Sigmoid colon (tissue), 7 donors: ENCODE results near the gene GRB7. TPM values are rescaled to one million over a fixed set of nuclear protein-coding genes. Genes with fewer than 3 reads are reported as not detected.
"Not testable (repeated sequence)": the region's sequence is repeated elsewhere in the genome, so short reads cannot be mapped to it uniquely, and the experiment has no call there.

ENCODE experiments used
- DNase-seq: peaks from one replicate; pipeline ENCODE4 v3.0.0-alpha.2; 2019
- H3K27ac ChIP-seq, 4 donors: fragments of 200-600 bp; sonication (generic); one replicate each; pipeline ENCODE4 v1.5.1; 2016 to 2019; ENCODE audit warnings: mild to moderate bottlenecking in 1 of 4
- H3K27me3 ChIP-seq, 3 donors: fragments of 200-600 bp; sonication (generic); one replicate each; pipeline ENCODE4 v1.5.1; 2019; ENCODE audit warnings: mild to moderate bottlenecking in 1 of 3
- H3K36me3 ChIP-seq, 4 donors: fragments of 200-600 bp; sonication (generic); one replicate each; pipeline ENCODE4 v1.5.1; 2016 to 2019
- H3K4me1 ChIP-seq, 4 donors: fragments of 200-600 bp; sonication (generic); one replicate each; pipeline ENCODE4 v1.5.1; 2017 to 2019
- H3K4me3 ChIP-seq, 4 donors: fragments of 200-600 bp; sonication (generic); one replicate each; pipeline ENCODE4 v1.5.1; 2017 to 2019; ENCODE audit warnings: mild to moderate bottlenecking in 2 of 4, moderate library complexity in 1 of 4
- H3K9me3 ChIP-seq, 4 donors: fragments of 200-600 bp in 3 of 4; sonication (generic) in 3 of 4; one replicate each; pipeline versions ENCODE4 v1.5.1 to v1.6.1; 2013 to 2019
- EP300 ChIP-seq, 4 donors: sonication (generic); formaldehyde crosslinking; IDR thresholded peaks; one replicate each; pipeline ENCODE4 v1.6.1; 2017; ENCODE audit warnings: antibody characterized with exemption in 4 of 4
- POLR2A ChIP-seq, 2 donors: fragments of 450-650 bp; IDR thresholded peaks; one replicate each; pipeline ENCODE4 v1.6.1; 2016; ENCODE audit warnings: antibody characterized with exemption in 2 of 2, mild to moderate bottlenecking in 2 of 2, moderate library complexity in 2 of 2
- POLR2AphosphoS5 ChIP-seq, 4 donors: sonication (generic); formaldehyde crosslinking; IDR thresholded peaks; one replicate each; pipeline ENCODE4 v1.6.1; 2017; ENCODE audit warnings: antibody characterized with exemption in 4 of 4
- WGBS, 2 donors: extraction: QIAGEN DNeasy Blood & Tissue Kit; methylation state at CpG; one replicate each; pipeline ENCODE4 v1.1.7; 2013; 5-methylcytosine and 5-hydroxymethylcytosine counted together
- intact Hi-C: fragments of 100-400 bp; cut with DNase I; formaldehyde crosslinking; loops from one replicate; pipeline ENCODE4 v1.15.1; 2023
- polyA plus RNA-seq, 3 donors: library from polyadenylated mRNA; stranded (reverse); fragments of 200-250 nt; gene quantifications; one replicate each; pipeline ENCODE4 v1.2.3, GENCODE V29; 2013
- total RNA-seq, 4 donors: library from RNA; depleted of rRNA; stranded (reverse); fragments of >200 nt; gene quantifications; one replicate each; pipeline ENCODE4 v1.1.0, GENCODE V29; 2016
- TF ChIP-seq, protein P1 (sequence below), 4 experiments: fragments of 450-650 bp in 3 of 4; fragments of 200-600 bp in 1 of 4; IDR thresholded peaks; one replicate each; pipeline ENCODE4 v1.5.1; 2016 to 2019; ENCODE audit warnings: antibody characterized with exemption in 4 of 4, mild to moderate bottlenecking in 3 of 4, moderate library complexity in 2 of 4
- donor health status: healthy with polysubstance abuse.
- donor health status: Bipolar disorder and iron deficiency.
- donor health status: healthy.

The GRB7 gene
- total and polyA plus RNA-seq, 7 donors, result under 0.01 to 17.9 (median 13.2) TPM; not detected in 3

DNA sequence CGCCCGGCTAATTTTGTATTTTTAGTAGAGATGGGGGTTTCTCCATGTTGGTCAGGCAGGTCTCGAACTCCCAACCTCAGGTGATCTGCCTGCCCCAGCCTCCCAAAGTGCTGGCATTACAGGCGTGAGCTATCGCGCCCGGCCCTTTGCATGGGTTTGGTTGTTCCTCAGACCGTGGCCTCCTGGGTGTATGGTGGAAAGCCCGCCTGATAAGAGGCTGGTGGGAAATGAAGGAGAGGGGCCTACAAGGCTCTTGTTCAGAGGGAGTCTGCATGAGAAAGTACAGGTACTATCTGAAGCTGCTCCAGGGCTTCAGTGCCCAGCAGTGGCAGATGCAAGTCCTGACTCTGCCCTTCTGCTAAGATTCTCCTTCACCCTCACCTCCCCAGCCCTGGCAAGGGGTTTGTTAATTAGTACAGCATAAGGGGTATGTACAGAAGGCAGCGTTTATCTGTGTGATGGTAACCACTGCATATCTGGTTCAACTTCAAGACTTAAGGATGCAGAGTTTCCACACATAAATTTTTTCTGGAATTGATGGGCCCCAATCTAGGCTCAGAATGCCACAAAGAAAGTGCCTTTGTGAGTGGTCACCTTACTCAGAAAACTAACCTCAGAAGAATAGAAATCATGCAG lies 24.2 kb downstream of the GRB7 start:
- Histone ChIP-seq H3K4me1 (no peaks in the 10 kb centered on the region), H3K27ac (no peak overlapping the region), H3K27me3 (peaks cover 0 to 24% (median 8%) of the 10 kb centered on the region in 3 donors), H3K36me3 (no peaks in the 10 kb centered on the region), H3K9me3 (no peaks in the 10 kb centered on the region), H3K4me3 (no peak overlapping the region)
- TF ChIP-seq EP300 (IDR thresholded peaks at IDR 0.05) (no peak), POLR2AphosphoS5 (IDR thresholded peaks at IDR 0.05) (no peak), POLR2A (IDR thresholded peaks at IDR 0.05) (no peak)
- TF ChIP-seq, protein P1, sequence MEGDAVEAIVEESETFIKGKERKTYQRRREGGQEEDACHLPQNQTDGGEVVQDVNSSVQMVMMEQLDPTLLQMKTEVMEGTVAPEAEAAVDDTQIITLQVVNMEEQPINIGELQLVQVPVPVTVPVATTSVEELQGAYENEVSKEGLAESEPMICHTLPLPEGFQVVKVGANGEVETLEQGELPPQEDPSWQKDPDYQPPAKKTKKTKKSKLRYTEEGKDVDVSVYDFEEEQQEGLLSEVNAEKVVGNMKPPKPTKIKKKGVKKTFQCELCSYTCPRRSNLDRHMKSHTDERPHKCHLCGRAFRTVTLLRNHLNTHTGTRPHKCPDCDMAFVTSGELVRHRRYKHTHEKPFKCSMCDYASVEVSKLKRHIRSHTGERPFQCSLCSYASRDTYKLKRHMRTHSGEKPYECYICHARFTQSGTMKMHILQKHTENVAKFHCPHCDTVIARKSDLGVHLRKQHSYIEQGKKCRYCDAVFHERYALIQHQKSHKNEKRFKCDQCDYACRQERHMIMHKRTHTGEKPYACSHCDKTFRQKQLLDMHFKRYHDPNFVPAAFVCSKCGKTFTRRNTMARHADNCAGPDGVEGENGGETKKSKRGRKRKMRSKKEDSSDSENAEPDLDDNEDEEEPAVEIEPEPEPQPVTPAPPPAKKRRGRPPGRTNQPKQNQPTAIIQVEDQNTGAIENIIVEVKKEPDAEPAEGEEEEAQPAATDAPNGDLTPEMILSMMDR (IDR thresholded peaks at IDR 0.05), result no peak
- WGBS, 2 donors, result 94% methylated on average over 10 of the region's 10 CpGs
- DNase-seq, result no peak
- intact Hi-C loops, result no loop called here

GRCh38 chr17:39763051-39763820 lies 25.5 kb downstream of the GRB7 start:
- 73 to 85% methylated on average over 5 of the region's 5 CpGs for WGBS, 2 donors
- no peaks in the 10 kb centered on the region for H3K36me3 ChIP-seq
- no peak overlapping the region for H3K27ac ChIP-seq
- intact Hi-C loops, result no loop called here
- H3K4me1 ChIP-seq, result no peaks in the 10 kb centered on the region
- H3K4me3 ChIP-seq, result no peak overlapping the region
- DNase-seq, result no peak
- TF ChIP-seq POLR2A (IDR thresholded peaks at IDR 0.05), result no peak
- TF ChIP-seq, protein P1 (IDR thresholded peaks at IDR 0.05), result no peak
- TF ChIP-seq EP300 (IDR thresholded peaks at IDR 0.05), result no peak
- TF ChIP-seq POLR2AphosphoS5 (IDR thresholded peaks at IDR 0.05), result no peak
- no peaks in the 10 kb centered on the region for H3K9me3 ChIP-seq
- H3K27me3 ChIP-seq, result peaks cover 0 to 24% (median 8%) of the 10 kb centered on the region in 3 donors

GRCh38 chr17:39764171-39764570 lies 26.4 kb downstream of the GRB7 start:
- H3K4me3 ChIP-seq, H3K27ac ChIP-seq, H3K4me1 ChIP-seq, DNase-seq, H3K9me3 ChIP-seq, H3K36me3 ChIP-seq, intact Hi-C loops: not testable (repeated sequence)
- WGBS, 2 donors, result 68 to 82% methylated on average over 3 of the region's 3 CpGs
- H3K27me3 ChIP-seq, result peaks cover 0 to 24% (median 8%) of the 10 kb centered on the region in 3 donors

GRCh38 chr17:39765175-39765574 lies 27.4 kb downstream of the GRB7 start:
- H3K27ac ChIP-seq, result no peak overlapping the region
- DNase-seq, result no peak
- H3K36me3 ChIP-seq, result no peaks in the 10 kb centered on the region
- WGBS, 2 donors, result 55 to 63% methylated on average over 3 of the region's 3 CpGs
- TF ChIP-seq, protein P1 (IDR thresholded peaks at IDR 0.05), result no peak
- no peak for TF ChIP-seq POLR2AphosphoS5 (IDR thresholded peaks at IDR 0.05)
- no peak for TF ChIP-seq EP300 (IDR thresholded peaks at IDR 0.05)
- no peak for TF ChIP-seq POLR2A (IDR thresholded peaks at IDR 0.05)
- no peaks in the 10 kb centered on the region for H3K4me1 ChIP-seq
- no peak overlapping the region for H3K4me3 ChIP-seq
- intact Hi-C loops, result no loop called here
- H3K27me3 ChIP-seq, result peaks cover 0 to 18% (median 8%) of the 10 kb centered on the region in 3 donors
- no peaks in the 10 kb centered on the region for H3K9me3 ChIP-seq

DNA sequence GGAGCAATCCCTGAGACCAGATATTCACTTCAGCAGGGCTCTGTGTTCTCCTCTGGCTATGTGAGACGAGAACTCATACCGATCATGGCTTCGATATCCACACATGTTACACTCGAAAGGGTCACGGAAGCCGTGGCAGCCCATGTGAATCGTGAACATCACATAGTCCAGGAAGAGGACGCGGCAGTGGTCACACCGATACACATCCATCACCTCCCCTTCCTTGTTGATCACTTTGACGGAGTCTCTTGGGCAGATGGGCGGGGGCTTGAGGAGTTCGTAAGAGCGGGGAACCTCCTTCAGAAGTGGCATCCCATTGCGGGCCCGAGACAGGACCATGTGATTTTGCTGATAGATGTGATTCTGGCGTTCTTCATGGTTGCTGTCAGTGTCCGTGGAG lies 28.0 kb downstream of the GRB7 start:
- TF ChIP-seq, protein P1 (IDR thresholded peaks at IDR 0.05), result no peak
- TF ChIP-seq POLR2A (IDR thresholded peaks at IDR 0.05), result no peak
- TF ChIP-seq POLR2AphosphoS5 (IDR thresholded peaks at IDR 0.05), result no peak
- no peak for TF ChIP-seq EP300 (IDR thresholded peaks at IDR 0.05)
- no peak for DNase-seq
- Histone ChIP-seq H3K27me3 (peaks cover 0 to 16% (median 6%) of the 10 kb centered on the region in 3 donors), H3K4me1 (no peaks in the 10 kb centered on the region), H3K36me3 (no peaks in the 10 kb centered on the region), H3K4me3 (no peak overlapping the region), H3K9me3 (no peaks in the 10 kb centered on the region), H3K27ac (no peak overlapping the region)
- 90 to 94% methylated on average over 18 of the region's 18 CpGs for WGBS, 2 donors
- intact Hi-C loops, result no loop called here
